Left lung (tissue), 10 donors: ENCODE data around the gene PROS1. TPM values are rescaled to one million over a fixed set of nuclear protein-coding genes. Genes with fewer than 3 reads are reported as not detected.
"Not testable (repeated sequence)": the region's sequence is repeated elsewhere in the genome, so short reads cannot be mapped to it uniquely, and the experiment has no call there.

Experiments used
- ATAC-seq: fragments of 200-7000 bp; cut with Tn5 transposase; one replicate; pipeline ENCODE4 v1.9.1; 2020; ENCODE audit warnings: moderate library complexity
- DNase-seq, 4 donors: peaks; one replicate each; pipeline ENCODE4 v3.0.0-alpha.2; 2013 to 2020
- H3K27ac ChIP-seq, 2 donors: fragments of 200-600 bp; sonication (generic) in 1 of 2; one replicate each; pipeline versions ENCODE4 v1.5.0 to v1.8.0; 2020 to 2021
- H3K27me3 ChIP-seq, 2 donors: fragments of 200-600 bp; sonication (generic) in 1 of 2; one replicate each; pipeline versions ENCODE4 v1.5.0 to v1.8.0; 2020 to 2021
- H3K36me3 ChIP-seq, 2 donors: fragments of 200-600 bp; sonication (generic) in 1 of 2; one replicate each; pipeline versions ENCODE4 v1.5.0 to v1.8.0; 2020 to 2021
- H3K4me1 ChIP-seq, 2 donors: fragments of 200-600 bp; one replicate each; pipeline ENCODE4 v1.8.0; 2021
- H3K4me3 ChIP-seq, 2 donors: fragments of 200-600 bp; sonication (generic) in 1 of 2; one replicate each; pipeline versions ENCODE4 v1.5.0 to v1.8.0; 2020 to 2021; ENCODE audit warnings: mild to moderate bottlenecking in 1 of 2
- H3K9me3 ChIP-seq, 2 donors: fragments of 200-600 bp; sonication (generic) in 1 of 2; one replicate each; pipeline versions ENCODE4 v1.5.0 to v1.8.0; 2020 to 2021
- intact Hi-C, 2 donors: fragments of 100-400 bp; cut with DNase I; formaldehyde crosslinking; loops; one replicate each; pipeline versions ENCODE4 v1.11.2 to v1.14.2; 2022
- polyA plus RNA-seq, 6 donors: library from polyadenylated mRNA; unstranded; fragments of 120-200 nt; gene quantifications; one replicate each; pipeline ENCODE4 v1.2.1, GENCODE V29; 2013; ENCODE audit not compliant: insufficient read length in 6 of 6
- total RNA-seq, 2 donors: library from RNA; stranded (reverse); fragmentation: NEBNext Ultra II Directional; extraction: Animal tissue kit (Norgen Biotek cat#: 25700); gene quantifications; one replicate each; pipeline ENCODE4 v1.2.1, GENCODE V29; 2021
- TF ChIP-seq, protein P1 (sequence below), 2 donors: fragments of 200-600 bp; sonication (generic) in 1 of 2; IDR thresholded peaks; one replicate each; pipeline versions ENCODE4 v1.5.0 to v1.8.0; 2021; ENCODE audit warnings: antibody characterized with exemption in 2 of 2
- donor health status: DM: no; HTN: yes; CAD: no.
- donor health status: DM: no; HTN: no; CAD: no.

Gene PROS1
- total and polyA plus RNA-seq, 8 donors: 22.7 to 119 (median 27.9) TPM

DNA sequence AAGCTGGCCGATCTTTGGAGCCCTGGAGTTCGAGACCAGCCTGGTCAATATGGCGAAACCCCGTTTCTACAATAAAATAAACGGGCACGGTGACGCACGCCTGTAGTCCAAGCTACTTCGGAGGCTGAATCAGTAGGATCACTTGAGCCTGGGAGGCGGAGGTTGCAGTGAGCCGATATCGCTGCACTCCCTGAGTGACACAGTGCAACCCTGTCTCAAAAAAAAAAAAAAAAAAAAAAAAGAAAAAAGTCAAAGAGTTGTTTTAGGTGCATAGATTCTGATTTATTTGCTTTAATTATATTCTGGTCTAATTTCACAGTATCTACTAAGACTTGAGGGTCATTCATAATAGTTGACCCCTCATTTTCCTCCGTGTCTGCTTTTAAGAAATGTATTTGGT, 8.0 kb upstream of the PROS1 start:
- H3K9me3 ChIP-seq: no peaks in the 10 kb centered on the region
- no peak overlapping the region for H3K27ac ChIP-seq
- no peak overlapping the region for H3K4me3 ChIP-seq
- intact Hi-C loops: no loop called here
- no peak for DNase-seq
- H3K36me3 ChIP-seq: no peaks in the 10 kb centered on the region
- peaks cover 0 to 17% of the 10 kb centered on the region in 2 donors for H3K4me1 ChIP-seq
- no peak for ATAC-seq
- no peaks in the 10 kb centered on the region for H3K27me3 ChIP-seq
- TF ChIP-seq, protein P1, sequence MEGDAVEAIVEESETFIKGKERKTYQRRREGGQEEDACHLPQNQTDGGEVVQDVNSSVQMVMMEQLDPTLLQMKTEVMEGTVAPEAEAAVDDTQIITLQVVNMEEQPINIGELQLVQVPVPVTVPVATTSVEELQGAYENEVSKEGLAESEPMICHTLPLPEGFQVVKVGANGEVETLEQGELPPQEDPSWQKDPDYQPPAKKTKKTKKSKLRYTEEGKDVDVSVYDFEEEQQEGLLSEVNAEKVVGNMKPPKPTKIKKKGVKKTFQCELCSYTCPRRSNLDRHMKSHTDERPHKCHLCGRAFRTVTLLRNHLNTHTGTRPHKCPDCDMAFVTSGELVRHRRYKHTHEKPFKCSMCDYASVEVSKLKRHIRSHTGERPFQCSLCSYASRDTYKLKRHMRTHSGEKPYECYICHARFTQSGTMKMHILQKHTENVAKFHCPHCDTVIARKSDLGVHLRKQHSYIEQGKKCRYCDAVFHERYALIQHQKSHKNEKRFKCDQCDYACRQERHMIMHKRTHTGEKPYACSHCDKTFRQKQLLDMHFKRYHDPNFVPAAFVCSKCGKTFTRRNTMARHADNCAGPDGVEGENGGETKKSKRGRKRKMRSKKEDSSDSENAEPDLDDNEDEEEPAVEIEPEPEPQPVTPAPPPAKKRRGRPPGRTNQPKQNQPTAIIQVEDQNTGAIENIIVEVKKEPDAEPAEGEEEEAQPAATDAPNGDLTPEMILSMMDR (IDR thresholded peaks at IDR 0.05): no peak

DNA sequence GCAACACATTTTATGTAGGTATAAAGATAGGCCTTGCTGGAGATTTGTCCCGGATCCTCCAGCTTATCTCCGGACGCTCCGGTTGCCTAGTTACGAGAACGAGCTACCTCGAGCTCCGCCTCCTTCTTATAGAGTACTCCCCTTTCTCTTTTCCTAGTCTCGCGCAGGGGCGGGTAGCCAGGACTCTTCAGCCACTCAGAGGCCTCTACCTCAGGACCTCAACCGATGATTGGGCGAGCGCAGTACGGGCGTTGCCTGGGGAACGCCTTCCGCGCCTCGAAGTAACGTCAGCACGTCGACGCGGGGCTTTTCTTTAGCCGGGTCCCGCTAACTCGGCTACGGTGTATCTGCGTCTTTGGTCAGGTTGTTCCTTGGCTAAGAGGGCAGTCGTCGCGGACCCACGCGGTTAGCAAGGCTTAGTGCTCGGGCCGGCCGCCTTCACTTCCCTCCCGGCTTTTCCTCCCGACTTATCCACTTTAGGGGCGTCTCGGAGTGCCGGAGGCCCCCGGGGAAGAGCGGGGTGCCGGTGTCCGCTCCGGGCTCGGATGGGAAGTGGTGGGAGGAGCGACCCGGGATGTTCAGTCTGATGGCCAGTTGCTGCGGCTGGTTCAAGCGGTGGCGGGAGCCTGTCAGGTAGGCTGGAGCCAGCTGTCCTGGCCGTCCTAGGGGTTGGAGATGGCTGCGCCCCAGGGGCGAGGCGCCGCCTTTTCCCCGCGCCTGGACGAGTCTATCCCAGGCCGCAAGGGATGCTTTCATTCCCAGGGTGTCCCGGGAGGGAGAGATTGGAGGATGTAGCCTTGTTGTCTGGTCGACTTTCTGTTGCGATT, 6.4 kb upstream of the PROS1 start, which contains the start of gene ARL13B:
Gene ARL13B (plus strand): TSS at position 306 of the 827 bp plus-strand sequence. CDS start 269 bp downstream, at position 575.
- H3K9me3 ChIP-seq: no peaks in the 10 kb centered on the region
- no peaks in the 10 kb centered on the region for H3K36me3 ChIP-seq
- no peaks in the 10 kb centered on the region for H3K27me3 ChIP-seq
- TF ChIP-seq, protein P1 (IDR thresholded peaks at IDR 0.05): no peak
- DNase-seq (peak; percentile 96 to 99 (median 98)), ATAC-seq (peak; percentile 99)
- peaks cover 0 to 17% of the 10 kb centered on the region in 2 donors for H3K4me1 ChIP-seq
- peak within 1 kb of the TSS; percentile 72 to 76 for H3K4me3 ChIP-seq
- intact Hi-C loops: no loop called here
- peak within 1 kb of the TSS; percentile 87 to 88 for H3K27ac ChIP-seq

DNA sequence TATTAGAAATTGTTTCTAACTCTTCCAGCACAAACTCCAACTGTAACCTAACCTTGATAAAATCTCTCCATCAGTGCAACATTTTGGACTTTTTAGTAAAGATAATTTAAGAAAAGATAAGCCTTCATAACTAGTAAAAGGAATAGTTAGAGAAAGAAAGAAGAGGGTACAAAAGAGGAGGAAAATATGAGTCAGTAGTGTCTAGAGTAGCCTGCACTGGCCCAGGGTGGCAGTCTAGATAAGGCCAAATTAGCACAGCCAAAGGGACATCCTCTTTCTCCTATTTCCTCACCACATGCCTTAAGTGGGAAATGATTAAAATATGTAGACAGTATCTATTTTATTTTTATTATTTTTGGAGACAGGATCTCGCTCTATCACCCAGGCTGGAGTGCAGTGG, 3.7 kb downstream of the PROS1 start:
- DNase-seq (no peak), ATAC-seq (no peak)
- Histone ChIP-seq H3K9me3 (no peaks in the 10 kb centered on the region), H3K27ac (no peak overlapping the region), H3K4me3 (no peak overlapping the region), H3K4me1 (peaks cover 8 to 22% of the 10 kb centered on the region in 2 donors), H3K27me3 (peaks cover 0 to 8% of the 10 kb centered on the region in 2 donors), H3K36me3 (peaks cover 0 to 1% of the 10 kb centered on the region in 2 donors)
- TF ChIP-seq, protein P1 (IDR thresholded peaks at IDR 0.05): no peak
- intact Hi-C loops: no loop called here

DNA sequence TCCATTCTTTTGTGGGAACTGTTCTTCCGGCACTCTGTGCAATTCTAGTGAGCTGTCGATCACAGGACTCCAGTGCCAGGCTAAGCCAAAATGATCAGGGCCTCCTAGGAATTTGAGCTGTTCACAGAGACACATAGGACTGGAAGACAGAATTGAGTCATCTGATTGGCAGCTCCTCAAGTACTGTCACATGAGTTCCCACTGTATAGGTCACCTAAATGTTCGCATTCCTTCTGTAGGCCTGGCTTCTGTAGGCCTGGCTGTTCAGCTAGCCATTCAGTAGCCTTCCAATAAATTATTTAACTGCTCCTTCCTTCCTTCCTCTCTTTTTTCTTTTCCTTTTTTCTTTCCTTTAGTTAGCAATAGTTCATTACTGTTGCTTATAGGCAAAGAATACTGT, 4.3 kb downstream of the PROS1 start:
- Histone ChIP-seq H3K27ac (no peak overlapping the region), H3K4me3 (no peak overlapping the region), H3K9me3 (no peaks in the 10 kb centered on the region), H3K36me3 (peaks cover 0 to 4% of the 10 kb centered on the region in 2 donors), H3K4me1 (peaks cover 8 to 20% of the 10 kb centered on the region in 2 donors), H3K27me3 (peaks cover 0 to 8% of the 10 kb centered on the region in 2 donors)
- TF ChIP-seq, protein P1 (IDR thresholded peaks at IDR 0.05): no peak
- intact Hi-C loops: no loop called here
- DNase-seq (no peak), ATAC-seq (peak; percentile 15)

DNA sequence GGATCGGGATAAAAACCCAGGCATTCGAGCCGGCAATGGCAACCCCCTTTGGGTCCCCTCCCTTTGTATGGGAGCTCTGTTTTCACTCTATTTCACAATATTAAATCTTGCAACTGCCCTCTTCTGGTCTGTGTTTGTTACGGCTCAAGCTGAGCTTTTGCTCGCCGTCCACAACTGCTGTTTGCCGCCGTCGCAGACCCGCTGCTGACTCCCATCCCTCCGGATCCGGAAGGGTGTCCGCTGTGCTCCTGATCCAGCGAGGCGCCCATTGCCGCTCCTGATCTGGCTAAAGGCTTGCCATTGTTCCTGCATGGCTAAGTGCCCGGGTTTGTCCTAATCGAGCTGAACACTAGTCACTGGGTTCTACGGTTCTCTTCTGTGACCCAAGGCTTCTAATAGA, 8.6 kb downstream of the PROS1 start:
- H3K4me1 ChIP-seq, intact Hi-C loops, ATAC-seq, H3K27ac ChIP-seq, H3K9me3 ChIP-seq, H3K27me3 ChIP-seq, H3K36me3 ChIP-seq, DNase-seq, H3K4me3 ChIP-seq: not testable (repeated sequence)
